HG03342 (cell line): ENCODE data around the gene GJD3.

Experiments
- ATAC-seq: cut with Tn5 transposase; IDR thresholded peaks from one replicate; pipeline ENCODE4 v1.9.1; 2021; ENCODE audit warnings: mild to moderate bottlenecking, moderate library complexity; ENCODE audit not compliant: unreplicated experiment

Gene GJD3

DNA sequence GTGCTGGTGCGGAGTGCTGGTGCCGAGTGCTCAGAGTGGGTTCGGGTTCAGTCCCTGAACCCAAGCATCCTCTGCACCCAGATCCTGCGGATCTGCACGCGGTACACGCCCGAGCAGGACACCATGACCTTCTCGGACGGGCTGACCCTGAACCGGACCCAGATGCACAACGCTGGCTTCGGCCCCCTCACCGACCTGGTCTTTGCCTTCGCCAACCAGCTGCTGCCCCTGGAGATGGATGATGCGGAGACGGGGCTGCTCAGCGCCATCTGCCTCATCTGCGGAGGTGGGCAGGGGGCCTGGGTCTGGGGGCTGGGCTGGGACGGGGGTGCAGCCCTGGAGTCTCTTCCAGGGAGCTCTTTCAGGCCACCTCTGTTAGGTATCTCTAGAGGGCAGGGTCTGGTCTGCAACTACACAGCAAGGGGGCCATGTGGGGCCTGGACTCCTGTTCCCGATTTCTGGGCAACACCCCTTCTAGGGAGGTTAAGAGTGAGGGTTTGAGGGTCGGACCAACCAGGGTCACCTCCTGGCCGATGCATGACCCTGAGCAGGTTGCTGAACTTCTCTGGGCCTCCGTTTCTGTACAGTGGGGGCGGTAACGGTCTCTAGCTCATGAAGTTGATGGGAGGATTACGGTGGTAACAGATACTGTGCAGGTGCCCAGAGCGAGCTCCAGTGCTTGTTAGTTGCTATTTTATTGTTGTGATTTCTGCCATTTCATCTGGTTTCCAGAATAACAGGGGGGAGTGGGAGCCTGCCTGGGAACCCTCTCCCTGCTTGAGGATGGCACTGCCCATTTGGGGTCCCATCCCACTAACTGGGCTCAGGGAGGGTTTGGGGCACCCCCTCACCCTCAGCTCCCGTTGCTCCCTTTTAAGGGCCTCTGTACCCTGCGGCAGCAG is 10.1 kb downstream of the GJD3 start:
- no peak for ATAC-seq

- no peak for ATAC-seq
Measured at GRCh38 chr17:40352779-40353394, 11.7 kb downstream of the GJD3 start.

GRCh38 chr17:40352237-40352778 is 12.2 kb downstream of the GJD3 start:
- no peak for ATAC-seq

DNA sequence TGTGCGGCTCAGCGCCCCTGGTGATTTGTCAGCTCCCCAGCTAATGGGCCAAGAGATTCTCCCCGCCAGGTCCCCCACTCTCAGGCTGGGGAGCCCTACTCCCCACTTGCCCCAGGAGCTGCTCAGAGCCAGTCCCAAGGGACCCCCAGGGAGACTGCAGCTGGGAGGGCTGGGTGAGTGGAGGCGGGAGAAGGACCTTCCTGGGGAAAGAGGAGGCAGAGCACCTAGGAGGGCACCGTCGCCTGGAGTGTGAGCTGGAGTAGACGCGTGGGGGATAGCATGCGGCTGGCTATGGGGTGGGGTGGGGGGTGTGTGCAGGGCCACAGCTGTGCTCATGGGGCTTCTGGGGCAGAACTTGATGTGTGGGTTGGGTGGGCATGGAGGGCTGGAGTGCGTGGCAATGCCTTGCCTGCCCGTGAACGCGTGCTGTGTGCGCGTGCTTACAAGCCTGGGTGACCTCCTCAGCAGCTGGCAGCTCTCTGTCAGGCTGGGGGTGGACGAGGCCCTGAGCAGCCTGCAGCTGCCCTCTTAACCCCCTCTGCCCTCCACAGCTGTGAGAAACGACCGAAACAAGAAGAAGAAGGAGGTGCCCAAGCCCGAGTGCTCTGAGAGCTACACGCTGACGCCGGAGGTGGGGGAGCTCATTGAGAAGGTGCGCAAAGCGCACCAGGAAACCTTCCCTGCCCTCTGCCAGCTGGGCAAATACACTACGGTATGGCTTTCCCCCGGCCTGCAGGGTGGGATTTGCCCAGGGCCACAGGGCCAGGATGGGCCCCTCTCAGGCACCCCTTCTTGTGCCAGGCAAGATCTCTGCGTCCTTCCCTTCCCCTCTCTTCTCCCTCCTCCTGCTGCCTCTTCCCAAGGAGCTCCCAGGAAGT is 12.9 kb downstream of the GJD3 start:
- no peak for ATAC-seq

GRCh38 chr17:40350689-40351358 is 13.7 kb downstream of the GJD3 start:
- no peak for ATAC-seq

DNA sequence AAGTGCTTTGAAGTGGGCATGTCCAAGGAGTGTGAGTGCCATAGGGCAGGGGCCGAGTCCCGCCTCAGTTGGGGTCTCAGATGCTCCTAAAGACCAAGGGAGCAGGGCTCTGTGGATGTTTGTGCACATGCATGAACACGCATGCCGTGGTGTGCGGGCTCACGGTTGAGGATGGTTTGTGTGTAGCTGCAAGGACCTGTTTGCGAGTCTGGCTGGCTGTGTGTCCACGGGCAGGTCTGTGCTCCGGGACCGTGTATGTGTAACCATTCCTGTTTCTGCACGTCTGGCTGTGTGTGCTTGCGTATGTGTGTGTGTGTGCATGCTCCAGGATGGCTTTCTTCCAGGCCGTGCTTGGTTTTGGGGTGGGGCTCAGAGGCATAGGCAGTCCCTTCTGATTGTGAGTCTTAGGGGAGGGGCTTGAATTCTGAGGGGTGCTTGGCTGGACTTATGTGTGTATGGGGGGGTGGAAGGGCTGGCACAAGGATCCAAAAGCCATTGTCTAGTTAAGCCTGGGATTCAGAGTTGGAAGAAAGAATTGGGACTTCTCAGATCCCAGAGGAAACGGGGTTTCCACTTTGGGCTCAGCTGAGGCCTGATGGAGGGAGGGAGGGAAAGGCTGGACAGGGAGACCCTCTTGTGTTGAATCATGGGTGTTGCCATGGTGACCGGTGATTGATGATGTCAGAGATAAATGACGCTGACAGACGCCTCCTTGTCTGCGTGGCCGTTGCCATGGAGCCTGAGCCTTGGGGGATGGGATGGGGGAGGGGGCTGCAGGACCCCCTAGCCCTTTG is 14.4 kb downstream of the GJD3 start:
- no peak for ATAC-seq

GRCh38 chr17:40349477-40349894 is 15.1 kb downstream of the GJD3 start:
- ATAC-seq, result no peak

GRCh38 chr17:40348562-40349476 is 15.7 kb downstream of the GJD3 start:
- no peak for ATAC-seq

DNA sequence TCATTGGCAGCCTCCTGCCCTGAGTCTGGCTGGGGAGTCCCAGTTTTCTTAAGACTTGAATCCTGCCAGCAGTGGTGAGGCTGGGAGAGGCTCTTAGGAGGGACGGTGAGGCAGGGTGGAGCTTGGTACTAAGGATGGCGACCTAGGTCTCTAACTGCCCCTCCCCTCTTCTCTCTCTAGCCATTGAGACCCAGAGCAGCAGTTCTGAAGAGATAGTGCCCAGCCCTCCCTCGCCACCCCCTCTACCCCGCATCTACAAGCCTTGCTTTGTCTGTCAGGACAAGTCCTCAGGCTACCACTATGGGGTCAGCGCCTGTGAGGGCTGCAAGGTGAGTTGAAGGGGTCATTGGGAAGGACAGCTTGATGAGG is 16.4 kb downstream of the GJD3 start:
- no peak for ATAC-seq

DNA sequence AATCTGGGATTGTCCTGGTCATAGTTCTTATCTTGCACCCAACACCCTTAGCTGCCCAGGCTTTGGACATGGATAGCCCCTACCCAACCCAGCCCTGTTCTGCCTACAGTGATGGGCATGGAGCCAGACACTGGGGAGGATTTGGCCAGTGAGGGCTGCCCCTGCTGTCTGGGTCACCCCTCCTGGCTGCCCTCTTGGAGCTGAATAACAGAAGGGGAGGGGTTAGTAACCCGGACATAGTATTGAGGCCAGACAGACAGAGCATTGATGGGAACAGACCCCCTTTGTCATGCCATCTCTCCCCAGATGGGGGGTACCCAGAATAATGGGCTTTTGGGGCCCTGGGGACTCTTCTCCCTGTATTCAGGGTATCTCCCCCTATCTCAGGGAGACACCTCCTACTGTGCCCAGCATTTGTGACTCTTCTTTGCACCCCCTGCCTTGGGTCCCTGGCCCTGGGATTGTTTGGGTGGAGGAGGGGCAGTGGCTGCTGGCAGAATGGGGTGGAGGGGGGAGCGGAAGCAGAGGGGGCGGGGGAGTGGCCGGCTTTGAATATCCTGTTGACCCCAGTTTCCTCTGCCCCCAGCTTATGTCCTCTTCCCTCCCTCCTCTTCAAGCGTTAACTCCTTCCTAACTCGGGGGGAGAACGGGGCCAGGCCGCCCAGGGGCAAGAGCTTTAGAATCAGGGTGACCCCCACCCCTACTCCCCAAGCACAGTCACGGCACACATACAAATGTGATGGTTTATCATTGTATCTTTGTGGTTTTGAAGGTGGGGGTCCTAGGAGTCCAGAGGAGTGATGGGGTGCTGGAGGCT is 17.0 kb downstream of the GJD3 start:
- ATAC-seq, result no peak

- ATAC-seq, result no peak
Measured at GRCh38 chr17:40346765-40347158, 17.8 kb downstream of the GJD3 start.

DNA sequence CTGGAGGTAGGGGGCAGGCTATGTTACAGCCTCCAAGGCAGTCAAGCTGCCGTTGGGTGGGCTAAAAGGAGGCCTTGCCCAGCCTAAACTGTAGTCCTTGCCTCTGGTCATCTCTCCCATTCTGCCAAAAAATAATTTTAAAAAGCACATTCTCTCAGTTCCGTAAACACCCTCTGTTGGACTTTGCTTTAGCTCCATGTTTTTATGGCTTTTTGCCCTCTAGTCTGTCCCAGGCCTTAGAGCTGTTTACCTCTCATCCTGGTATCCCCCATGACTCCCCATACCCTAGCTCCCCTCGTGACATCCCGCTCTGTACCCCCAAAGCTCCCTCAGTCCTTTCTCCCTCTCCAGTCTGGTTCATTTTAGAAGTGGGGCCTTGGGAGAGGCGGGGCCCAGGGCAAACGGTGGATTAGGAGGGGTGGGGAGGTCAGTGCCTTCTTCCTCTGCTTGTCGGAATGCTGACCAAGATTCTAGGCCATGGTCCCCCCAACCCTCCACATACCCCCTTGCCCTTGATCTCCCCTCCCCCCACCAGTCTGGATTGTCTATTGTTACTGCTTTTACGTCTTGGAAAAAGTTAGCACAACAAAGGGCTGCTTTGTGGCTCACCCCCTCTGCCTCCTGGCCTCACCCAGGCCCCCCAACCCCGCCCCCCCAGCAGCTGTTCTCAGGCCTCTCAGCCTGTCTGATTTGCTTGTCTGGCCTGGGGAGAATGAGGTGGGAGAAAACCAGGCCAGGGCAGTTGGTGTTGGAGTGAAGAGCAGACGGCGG is 18.4 kb downstream of the GJD3 start:
- no peak for ATAC-seq

DNA sequence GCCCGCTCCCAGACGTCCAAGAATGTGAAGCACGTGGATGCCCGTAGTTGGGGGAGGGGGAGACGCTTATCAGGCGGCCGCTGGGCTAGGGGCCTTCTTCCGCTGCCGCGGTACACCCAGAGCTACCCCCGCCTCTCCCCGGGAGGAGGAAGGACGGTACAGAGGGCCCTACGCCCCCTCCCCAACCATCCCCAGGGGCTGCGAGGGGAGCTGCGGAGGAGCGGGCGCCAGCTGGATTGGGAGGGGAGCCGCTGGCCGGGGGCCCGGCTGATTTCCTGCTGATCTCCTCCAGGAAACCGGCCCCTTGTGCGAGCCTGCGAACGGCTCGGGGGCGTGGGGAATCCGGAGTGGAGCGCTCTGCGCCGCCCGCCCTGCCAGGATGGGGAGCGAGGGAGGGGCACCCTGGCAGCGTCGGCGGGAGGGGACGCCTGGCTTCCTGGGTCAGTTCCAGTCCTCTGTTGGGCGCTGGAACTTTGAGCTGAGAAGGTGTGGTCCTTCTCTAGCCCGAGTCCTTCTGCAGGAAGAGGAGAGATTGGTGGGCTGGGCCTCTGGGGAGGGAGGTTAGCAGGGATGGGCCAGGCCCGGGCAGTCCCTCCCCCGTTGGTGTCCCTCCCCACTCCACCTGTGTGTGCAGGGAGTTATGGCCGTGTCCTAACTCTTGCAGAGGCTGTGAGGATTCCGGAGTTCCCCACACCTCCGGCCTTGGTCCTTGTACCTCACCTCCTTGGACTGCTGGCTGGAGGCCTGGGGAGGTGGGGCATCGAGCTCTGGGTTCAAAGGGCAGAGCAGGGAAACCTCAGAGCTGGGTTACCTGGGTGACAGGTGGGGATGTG is 19.2 kb downstream of the GJD3 start:
- no peak for ATAC-seq

DNA sequence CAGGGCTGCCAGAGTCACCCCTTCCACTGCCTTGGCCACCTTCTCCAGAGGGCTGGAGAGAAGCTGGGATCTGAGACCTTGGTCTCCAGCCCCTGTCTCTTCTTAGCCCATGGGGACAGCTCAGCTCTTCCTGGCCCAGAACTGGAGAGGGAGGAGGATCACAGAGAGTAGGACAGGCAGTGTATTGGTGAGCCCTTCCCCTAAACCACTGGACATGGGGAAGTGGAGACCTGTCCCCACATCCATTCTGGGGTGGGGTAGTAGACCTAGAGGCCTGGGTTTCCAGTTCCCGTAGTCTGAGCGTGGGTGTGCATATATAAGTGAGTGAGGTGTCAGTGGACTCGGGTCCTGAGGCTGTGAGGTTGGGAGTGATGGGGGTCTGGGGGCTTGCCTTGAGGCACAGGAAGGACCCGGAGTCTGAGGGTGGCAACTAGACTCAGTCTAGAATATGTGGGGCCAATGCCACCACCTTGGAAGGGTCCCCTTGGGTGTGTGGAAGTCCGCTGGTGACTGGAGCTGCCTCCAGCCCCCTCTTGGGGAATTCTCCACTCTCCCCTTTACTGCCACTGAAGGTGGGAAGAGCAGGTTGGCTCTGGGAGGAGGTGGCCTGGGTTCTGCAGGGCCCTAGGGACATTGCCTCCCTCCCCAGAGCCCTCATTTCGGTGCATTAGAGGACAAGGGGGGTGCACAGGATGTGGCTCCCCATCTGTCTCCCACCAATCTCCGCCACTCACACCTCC is 19.9 kb downstream of the GJD3 start:
- no peak for ATAC-seq

GRCh38 chr17:40343219-40344119 is 21.1 kb downstream of the GJD3 start:
- ATAC-seq, result no peak
